Measurements from ENCODE around the gene TCF4. TPM values are rescaled to one million over a fixed set of nuclear protein-coding genes. Genes with fewer than 3 reads are reported as not detected.

TCF4 gene
- total RNA-seq, 1 donor from 2014 or later = 175 TPM

DNA sequence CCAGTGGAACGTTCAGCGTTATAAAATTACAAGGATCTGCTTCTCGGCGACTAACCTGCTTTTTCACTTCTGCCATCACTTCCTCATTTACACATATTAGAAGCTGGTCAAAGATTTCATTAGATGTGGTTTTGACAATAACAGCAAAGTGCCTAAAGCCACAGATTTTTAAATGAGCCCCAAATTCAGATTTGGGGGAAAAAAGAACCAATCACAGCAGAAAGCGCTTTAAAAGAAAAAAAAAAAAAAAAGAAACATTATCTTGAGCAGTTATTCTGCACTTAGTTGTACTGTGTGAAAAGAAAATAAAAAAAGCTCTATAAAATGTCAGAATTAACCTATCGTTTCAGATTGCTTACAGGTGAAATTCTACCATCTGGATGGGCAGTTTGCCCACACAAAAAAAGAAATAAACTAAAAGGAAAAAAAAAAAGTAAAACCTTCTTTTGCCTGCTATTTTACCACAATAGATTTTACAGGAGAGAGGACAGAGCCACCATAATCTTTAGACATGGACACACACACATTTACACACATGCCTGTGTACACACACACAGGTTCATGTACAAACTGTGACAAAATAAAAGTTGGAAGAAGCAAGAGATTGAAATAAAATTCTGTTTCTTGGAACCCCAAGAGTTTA is 167.2 kb downstream of the TCF4 start:
- peaks cover 9% of the 10 kb centered on the region for H3K27me3 Mint-ChIP-seq (ENCODE audit: unreplicated experiment)
- TF ChIP-seq, protein P1, sequence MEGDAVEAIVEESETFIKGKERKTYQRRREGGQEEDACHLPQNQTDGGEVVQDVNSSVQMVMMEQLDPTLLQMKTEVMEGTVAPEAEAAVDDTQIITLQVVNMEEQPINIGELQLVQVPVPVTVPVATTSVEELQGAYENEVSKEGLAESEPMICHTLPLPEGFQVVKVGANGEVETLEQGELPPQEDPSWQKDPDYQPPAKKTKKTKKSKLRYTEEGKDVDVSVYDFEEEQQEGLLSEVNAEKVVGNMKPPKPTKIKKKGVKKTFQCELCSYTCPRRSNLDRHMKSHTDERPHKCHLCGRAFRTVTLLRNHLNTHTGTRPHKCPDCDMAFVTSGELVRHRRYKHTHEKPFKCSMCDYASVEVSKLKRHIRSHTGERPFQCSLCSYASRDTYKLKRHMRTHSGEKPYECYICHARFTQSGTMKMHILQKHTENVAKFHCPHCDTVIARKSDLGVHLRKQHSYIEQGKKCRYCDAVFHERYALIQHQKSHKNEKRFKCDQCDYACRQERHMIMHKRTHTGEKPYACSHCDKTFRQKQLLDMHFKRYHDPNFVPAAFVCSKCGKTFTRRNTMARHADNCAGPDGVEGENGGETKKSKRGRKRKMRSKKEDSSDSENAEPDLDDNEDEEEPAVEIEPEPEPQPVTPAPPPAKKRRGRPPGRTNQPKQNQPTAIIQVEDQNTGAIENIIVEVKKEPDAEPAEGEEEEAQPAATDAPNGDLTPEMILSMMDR (IDR thresholded peaks at IDR 0.05; ENCODE audit: unreplicated experiment) = no peak
- H3K4me3 Mint-ChIP-seq (ENCODE audit: unreplicated experiment) = no peak overlapping the region
- H3K27ac Mint-ChIP-seq (ENCODE audit: unreplicated experiment) = peak overlapping the region; percentile 100
- no peak for DNase-seq (ENCODE audit: low spot score)
- H3K36me3 Mint-ChIP-seq (ENCODE audit: low read depth, unreplicated experiment) = no peaks in the 10 kb centered on the region
- peaks cover 84% of the 10 kb centered on the region for H3K4me1 Mint-ChIP-seq (ENCODE audit: unreplicated experiment)
- H3K9me3 Mint-ChIP-seq (ENCODE audit: unreplicated experiment) = no peaks in the 10 kb centered on the region

DNA sequence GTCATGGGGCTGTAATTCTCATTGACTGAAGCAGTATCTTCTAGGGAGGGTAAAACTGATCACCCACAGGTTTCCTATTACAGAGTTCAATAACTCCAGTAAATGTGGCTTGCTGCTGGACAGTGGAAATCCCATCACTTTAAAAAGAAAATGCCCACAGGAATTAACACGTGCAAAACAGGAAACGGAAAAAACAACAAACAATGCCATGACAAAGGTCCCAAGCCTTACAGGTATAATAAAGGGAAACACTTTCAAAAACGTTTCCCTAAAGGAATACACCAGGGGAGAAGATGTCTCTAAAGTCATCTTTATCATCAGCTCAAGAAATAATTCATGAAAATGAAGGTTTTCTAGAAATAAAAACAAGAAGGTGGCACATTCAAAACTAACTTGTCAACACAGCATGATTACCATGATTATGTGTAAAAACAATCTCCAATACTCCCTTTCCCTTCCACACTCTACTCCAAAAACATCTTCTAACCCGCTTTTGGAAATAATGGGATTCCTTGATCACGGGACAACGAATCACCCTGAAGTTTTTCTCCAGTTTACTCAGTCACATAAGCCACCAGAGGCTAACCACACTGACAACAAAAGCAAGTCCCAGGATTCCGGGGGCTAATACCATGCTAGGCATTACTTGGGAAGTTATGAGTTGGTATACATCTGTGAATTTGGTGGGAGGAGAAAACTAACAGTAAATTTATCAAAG is 167.9 kb downstream of the TCF4 start:
- Mint-ChIP-seq H3K4me3 (ENCODE audit: unreplicated experiment) (peak overlapping the region; percentile 66), H3K4me1 (ENCODE audit: unreplicated experiment) (peaks cover 84% of the 10 kb centered on the region), H3K27me3 (ENCODE audit: unreplicated experiment) (peaks cover 9% of the 10 kb centered on the region), H3K27ac (ENCODE audit: unreplicated experiment) (peak overlapping the region; percentile 100), H3K36me3 (ENCODE audit: low read depth, unreplicated experiment) (no peaks in the 10 kb centered on the region), H3K9me3 (ENCODE audit: unreplicated experiment) (no peaks in the 10 kb centered on the region)
- TF ChIP-seq, protein P1 (IDR thresholded peaks at IDR 0.05; ENCODE audit: unreplicated experiment) = no peak
- no peak for DNase-seq (ENCODE audit: low spot score)

DNA sequence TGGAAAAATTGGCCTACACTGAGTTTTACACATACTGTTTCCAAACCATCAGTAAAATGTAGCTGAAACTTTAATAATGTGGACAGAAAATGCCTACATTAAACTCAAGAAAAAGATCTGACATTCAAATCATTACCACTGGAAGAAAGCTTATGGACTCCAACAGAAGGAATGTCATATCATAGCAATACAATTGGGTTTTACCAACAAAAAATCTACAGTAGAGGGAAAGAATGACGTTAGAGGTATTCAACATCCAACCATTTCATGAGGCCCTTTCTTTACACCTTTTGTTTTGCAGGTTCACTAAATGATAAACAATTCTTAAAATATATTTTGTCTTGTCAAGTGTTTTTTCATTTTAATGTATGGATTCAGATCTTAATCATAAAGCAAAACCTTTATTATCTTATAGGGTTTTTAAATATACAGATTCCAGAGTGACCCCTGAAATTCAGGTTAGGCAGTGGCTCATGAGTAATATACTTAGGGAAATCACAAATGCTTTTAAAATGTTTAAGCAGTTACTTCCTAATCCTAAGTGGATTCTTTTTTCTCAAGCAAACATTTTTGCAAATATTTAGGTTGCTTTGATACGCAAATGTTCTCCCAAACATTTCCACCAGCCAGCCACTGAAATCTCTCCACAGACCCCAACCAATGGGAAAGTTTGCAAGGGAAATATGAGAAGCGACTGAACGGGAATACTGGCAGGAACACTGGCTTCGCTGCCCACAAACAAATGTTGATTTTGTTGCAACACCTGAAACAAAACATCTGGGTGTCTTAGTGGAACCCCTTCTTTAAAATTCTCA is 168.7 kb downstream of the TCF4 start:
- Mint-ChIP-seq H3K9me3 (ENCODE audit: unreplicated experiment) (no peaks in the 10 kb centered on the region), H3K27me3 (ENCODE audit: unreplicated experiment) (peaks cover 8% of the 10 kb centered on the region), H3K36me3 (ENCODE audit: low read depth, unreplicated experiment) (no peaks in the 10 kb centered on the region), H3K4me1 (ENCODE audit: unreplicated experiment) (peaks cover 86% of the 10 kb centered on the region), H3K27ac (ENCODE audit: unreplicated experiment) (peak overlapping the region; percentile 100), H3K4me3 (ENCODE audit: unreplicated experiment) (no peak overlapping the region)
- DNase-seq (ENCODE audit: low spot score) = peak; percentile 15
- TF ChIP-seq, protein P1 (IDR thresholded peaks at IDR 0.05; ENCODE audit: unreplicated experiment) = no peak

DNA sequence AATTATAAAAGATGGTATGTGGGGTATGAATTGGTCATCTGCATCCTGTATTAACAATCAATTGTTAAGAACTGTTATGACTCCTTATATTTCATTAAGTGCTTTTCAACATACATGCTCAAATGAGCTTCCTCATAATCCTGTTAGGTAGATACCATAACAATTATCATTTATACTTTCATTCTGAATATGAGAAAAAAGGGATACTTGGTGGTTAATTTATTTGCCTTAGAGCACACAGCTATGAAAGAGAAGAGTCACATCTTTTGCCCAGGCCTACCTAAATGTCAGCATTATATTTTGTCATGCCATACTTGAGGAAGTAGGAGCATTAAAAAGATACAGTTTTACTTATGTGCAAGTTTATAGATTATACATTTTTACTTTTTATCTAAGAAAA is 169.6 kb downstream of the TCF4 start:
- Mint-ChIP-seq H3K4me3 (ENCODE audit: unreplicated experiment) (no peak overlapping the region), H3K27me3 (ENCODE audit: unreplicated experiment) (peaks cover 5% of the 10 kb centered on the region), H3K27ac (ENCODE audit: unreplicated experiment) (peak overlapping the region; percentile 100), H3K4me1 (ENCODE audit: unreplicated experiment) (peaks cover 84% of the 10 kb centered on the region), H3K36me3 (ENCODE audit: low read depth, unreplicated experiment) (no peaks in the 10 kb centered on the region), H3K9me3 (ENCODE audit: unreplicated experiment) (no peaks in the 10 kb centered on the region)
- TF ChIP-seq, protein P1 (IDR thresholded peaks at IDR 0.05; ENCODE audit: unreplicated experiment) = no peak
- no peak for DNase-seq (ENCODE audit: low spot score)

All from endothelial cell (in vitro differentiated cells).